Gastrocnemius medialis (tissue), 4 donors: ENCODE data around the gene SIL1.

ENCODE experiments used
- POLR2A ChIP-seq, 2 donors: fragments of 450-650 bp; IDR thresholded peaks; one replicate each; pipeline ENCODE4 v1.6.1; 2017; ENCODE audit warnings: antibody characterized with exemption in 2 of 2, mild to moderate bottlenecking in 2 of 2, moderate library complexity in 2 of 2
- TF ChIP-seq, protein P1 (sequence below), 5 experiments: fragments of 450-650 bp in 3 of 5; fragments of 200-600 bp in 2 of 5; sonication (generic) in 2 of 5; IDR thresholded peaks in 4 of 5; conservative IDR thresholded peaks in 1 of 5; 1 replicate in 4 of 5; 2 replicates in 1 of 5; pipeline ENCODE4 v1.5.1; 2016 to 2019; ENCODE audit warnings: antibody characterized with exemption in 5 of 5, mild to moderate bottlenecking in 3 of 5, moderate library complexity in 3 of 5

DNA sequence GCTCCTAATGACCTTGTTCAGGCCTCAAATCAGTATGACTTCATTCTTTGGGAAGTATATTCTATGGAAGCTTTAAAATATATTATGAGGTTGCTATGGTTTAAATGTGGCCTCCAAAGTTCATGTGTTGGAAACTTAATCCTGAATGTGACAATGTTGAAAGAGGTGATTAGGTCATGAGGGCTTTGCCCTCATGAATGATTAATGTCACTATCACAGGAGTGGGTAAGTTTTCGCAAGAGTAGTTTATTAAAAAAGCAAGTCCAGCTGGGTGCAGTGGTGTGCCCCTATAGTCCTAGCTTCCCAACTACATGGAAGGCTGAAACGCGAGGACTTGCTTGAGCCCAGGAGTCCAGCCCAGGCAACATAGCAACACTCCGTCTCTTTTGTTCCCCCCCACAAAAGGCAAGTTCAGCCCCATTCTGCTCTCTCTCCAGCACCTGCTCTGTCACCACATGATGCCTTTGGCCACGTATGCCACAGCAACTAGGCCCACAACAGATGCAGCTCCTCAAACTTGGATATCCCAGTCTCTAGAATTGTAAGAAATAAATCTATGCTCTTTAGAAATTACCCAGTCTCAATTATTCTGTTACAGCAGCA, 105.3 kb downstream of the SIL1 start:
- TF ChIP-seq, protein P1, sequence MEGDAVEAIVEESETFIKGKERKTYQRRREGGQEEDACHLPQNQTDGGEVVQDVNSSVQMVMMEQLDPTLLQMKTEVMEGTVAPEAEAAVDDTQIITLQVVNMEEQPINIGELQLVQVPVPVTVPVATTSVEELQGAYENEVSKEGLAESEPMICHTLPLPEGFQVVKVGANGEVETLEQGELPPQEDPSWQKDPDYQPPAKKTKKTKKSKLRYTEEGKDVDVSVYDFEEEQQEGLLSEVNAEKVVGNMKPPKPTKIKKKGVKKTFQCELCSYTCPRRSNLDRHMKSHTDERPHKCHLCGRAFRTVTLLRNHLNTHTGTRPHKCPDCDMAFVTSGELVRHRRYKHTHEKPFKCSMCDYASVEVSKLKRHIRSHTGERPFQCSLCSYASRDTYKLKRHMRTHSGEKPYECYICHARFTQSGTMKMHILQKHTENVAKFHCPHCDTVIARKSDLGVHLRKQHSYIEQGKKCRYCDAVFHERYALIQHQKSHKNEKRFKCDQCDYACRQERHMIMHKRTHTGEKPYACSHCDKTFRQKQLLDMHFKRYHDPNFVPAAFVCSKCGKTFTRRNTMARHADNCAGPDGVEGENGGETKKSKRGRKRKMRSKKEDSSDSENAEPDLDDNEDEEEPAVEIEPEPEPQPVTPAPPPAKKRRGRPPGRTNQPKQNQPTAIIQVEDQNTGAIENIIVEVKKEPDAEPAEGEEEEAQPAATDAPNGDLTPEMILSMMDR (IDR thresholded peaks at IDR 0.05 in 4 of 5, conservative IDR thresholded peaks at IDR 0.05 in 1 of 5), result no peak
- TF ChIP-seq POLR2A (IDR thresholded peaks at IDR 0.05), result no peak
